Gastrocnemius medialis (tissue), 4 donors: Measurements from ENCODE around the gene CPA3.

Experiments
- CTCF ChIP-seq, 5 experiments: fragments of 450-650 bp in 3 of 5; fragments of 200-600 bp in 2 of 5; sonication (generic) in 2 of 5; IDR thresholded peaks in 4 of 5; conservative IDR thresholded peaks in 1 of 5; 1 replicate in 4 of 5; 2 replicates in 1 of 5; pipeline ENCODE4 v1.5.1; 2016 to 2019; ENCODE audit warnings: antibody characterized with exemption in 5 of 5, mild to moderate bottlenecking in 3 of 5, moderate library complexity in 3 of 5
- POLR2A ChIP-seq, 2 donors: fragments of 450-650 bp; IDR thresholded peaks; one replicate each; pipeline ENCODE4 v1.6.1; 2017; ENCODE audit warnings: antibody characterized with exemption in 2 of 2, mild to moderate bottlenecking in 2 of 2, moderate library complexity in 2 of 2

- TF ChIP-seq CTCF (IDR thresholded peaks at IDR 0.05 in 4 of 5, conservative IDR thresholded peaks at IDR 0.05 in 1 of 5) (no peak), POLR2A (IDR thresholded peaks at IDR 0.05) (no peak)
Observed at GRCh38 chr3:148845756-148846395, 19.2 kb upstream of the CPA3 start.
